ENCODE results near the gene DLL3. TPM values are rescaled to one million over a fixed set of nuclear protein-coding genes. Genes with fewer than 3 reads are reported as not detected.

Gene DLL3
- total and polyA plus RNA-seq, 4 donors, result not detected

GRCh38 chr19:39544226-39544903, 45.6 kb downstream of the DLL3 start:
- TF ChIP-seq, protein P1, sequence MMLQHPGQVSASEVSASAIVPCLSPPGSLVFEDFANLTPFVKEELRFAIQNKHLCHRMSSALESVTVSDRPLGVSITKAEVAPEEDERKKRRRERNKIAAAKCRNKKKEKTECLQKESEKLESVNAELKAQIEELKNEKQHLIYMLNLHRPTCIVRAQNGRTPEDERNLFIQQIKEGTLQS (IDR thresholded peaks at IDR 0.05), result no peak
- TF ChIP-seq HNF4G (IDR thresholded peaks at IDR 0.05) (no peak), JUND (IDR thresholded peaks at IDR 0.05) (no peak), NR2F2 (IDR thresholded peaks at IDR 0.05) (no peak), TAF1 (conservative IDR thresholded peaks at IDR 0.05) (no peak), EGR1 (IDR thresholded peaks at IDR 0.05; ENCODE audit: low read depth in 2 of 2) (no peak), FOXA2 (IDR thresholded peaks at IDR 0.05) (no peak), SP1 (IDR thresholded peaks at IDR 0.05) (no peak), RAD21 (IDR thresholded peaks at IDR 0.05) (no peak)
- TF ChIP-seq, protein P2, sequence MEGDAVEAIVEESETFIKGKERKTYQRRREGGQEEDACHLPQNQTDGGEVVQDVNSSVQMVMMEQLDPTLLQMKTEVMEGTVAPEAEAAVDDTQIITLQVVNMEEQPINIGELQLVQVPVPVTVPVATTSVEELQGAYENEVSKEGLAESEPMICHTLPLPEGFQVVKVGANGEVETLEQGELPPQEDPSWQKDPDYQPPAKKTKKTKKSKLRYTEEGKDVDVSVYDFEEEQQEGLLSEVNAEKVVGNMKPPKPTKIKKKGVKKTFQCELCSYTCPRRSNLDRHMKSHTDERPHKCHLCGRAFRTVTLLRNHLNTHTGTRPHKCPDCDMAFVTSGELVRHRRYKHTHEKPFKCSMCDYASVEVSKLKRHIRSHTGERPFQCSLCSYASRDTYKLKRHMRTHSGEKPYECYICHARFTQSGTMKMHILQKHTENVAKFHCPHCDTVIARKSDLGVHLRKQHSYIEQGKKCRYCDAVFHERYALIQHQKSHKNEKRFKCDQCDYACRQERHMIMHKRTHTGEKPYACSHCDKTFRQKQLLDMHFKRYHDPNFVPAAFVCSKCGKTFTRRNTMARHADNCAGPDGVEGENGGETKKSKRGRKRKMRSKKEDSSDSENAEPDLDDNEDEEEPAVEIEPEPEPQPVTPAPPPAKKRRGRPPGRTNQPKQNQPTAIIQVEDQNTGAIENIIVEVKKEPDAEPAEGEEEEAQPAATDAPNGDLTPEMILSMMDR (IDR thresholded peaks at IDR 0.05; ENCODE audit: low read depth, low read length, missing input control), result no peak
- TF ChIP-seq, protein P3, sequence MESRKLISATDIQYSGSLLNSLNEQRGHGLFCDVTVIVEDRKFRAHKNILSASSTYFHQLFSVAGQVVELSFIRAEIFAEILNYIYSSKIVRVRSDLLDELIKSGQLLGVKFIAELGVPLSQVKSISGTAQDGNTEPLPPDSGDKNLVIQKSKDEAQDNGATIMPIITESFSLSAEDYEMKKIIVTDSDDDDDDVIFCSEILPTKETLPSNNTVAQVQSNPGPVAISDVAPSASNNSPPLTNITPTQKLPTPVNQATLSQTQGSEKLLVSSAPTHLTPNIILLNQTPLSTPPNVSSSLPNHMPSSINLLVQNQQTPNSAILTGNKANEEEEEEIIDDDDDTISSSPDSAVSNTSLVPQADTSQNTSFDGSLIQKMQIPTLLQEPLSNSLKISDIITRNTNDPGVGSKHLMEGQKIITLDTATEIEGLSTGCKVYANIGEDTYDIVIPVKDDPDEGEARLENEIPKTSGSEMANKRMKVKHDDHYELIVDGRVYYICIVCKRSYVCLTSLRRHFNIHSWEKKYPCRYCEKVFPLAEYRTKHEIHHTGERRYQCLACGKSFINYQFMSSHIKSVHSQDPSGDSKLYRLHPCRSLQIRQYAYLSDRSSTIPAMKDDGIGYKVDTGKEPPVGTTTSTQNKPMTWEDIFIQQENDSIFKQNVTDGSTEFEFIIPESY (IDR thresholded peaks at IDR 0.05), result no peak
- H3K27me3 ChIP-seq (ENCODE audit: control insufficient read depth in 4 of 4, insufficient read depth in 4 of 4, low read length in 3 of 4), result no peaks in the 10 kb centered on the region
- no peak overlapping the region for H3K9ac ChIP-seq (ENCODE audit: low read depth in 1 of 2, low read length in 2 of 2)
- H3K36me3 ChIP-seq (ENCODE audit: control insufficient read depth in 4 of 4, insufficient read depth in 3 of 4, low read depth in 1 of 4, low read length in 3 of 4), result no peaks in the 10 kb centered on the region
- H3K4me3 ChIP-seq (ENCODE audit: low read depth in 1 of 3, low read length in 3 of 3), result no peak overlapping the region
- no peaks in the 10 kb centered on the region for H3K9me3 ChIP-seq (ENCODE audit: control insufficient read depth in 4 of 4, low read length in 3 of 4)
- peaks cover 0 to 5% (median under 1%) of the 10 kb centered on the region in 4 donors for H3K4me1 ChIP-seq (ENCODE audit: control insufficient read depth in 4 of 4, insufficient read depth in 4 of 4, low read length in 3 of 4)
- no peak overlapping the region for H3K27ac ChIP-seq (ENCODE audit: low read depth in 1 of 2, low read length in 2 of 2)
- 87% methylated on average over 7 of the region's 7 CpGs for WGBS
- no peak for DNase-seq (ENCODE audit: low spot score)

GRCh38 chr19:39544911-39545310, 46.2 kb downstream of the DLL3 start:
- Histone ChIP-seq H3K4me3 (ENCODE audit: low read depth in 1 of 3, low read length in 3 of 3) (no peak overlapping the region), H3K9me3 (ENCODE audit: control insufficient read depth in 4 of 4, low read length in 3 of 4) (no peaks in the 10 kb centered on the region), H3K27me3 (ENCODE audit: control insufficient read depth in 4 of 4, insufficient read depth in 4 of 4, low read length in 3 of 4) (no peaks in the 10 kb centered on the region), H3K27ac (ENCODE audit: low read depth in 1 of 2, low read length in 2 of 2) (no peak overlapping the region), H3K4me1 (ENCODE audit: control insufficient read depth in 4 of 4, insufficient read depth in 4 of 4, low read length in 3 of 4) (peaks cover 0 to 5% (median 0%) of the 10 kb centered on the region in 4 donors), H3K36me3 (ENCODE audit: control insufficient read depth in 4 of 4, insufficient read depth in 3 of 4, low read depth in 1 of 4, low read length in 3 of 4) (no peaks in the 10 kb centered on the region), H3K9ac (ENCODE audit: low read depth in 1 of 2, low read length in 2 of 2) (no peak overlapping the region)
- 64% methylated on average over 1 of the region's 1 CpG for WGBS
- DNase-seq (ENCODE audit: low spot score), result no peak
- no peak for TF ChIP-seq RAD21 (IDR thresholded peaks at IDR 0.05)
- TF ChIP-seq RXRA (IDR thresholded peaks at IDR 0.05), result no peak
- TF ChIP-seq, protein P2 (IDR thresholded peaks at IDR 0.05; ENCODE audit: low read depth, low read length, missing input control), result no peak
- no peak for TF ChIP-seq EGR1 (IDR thresholded peaks at IDR 0.05; ENCODE audit: low read depth in 2 of 2)
- TF ChIP-seq MAX (IDR thresholded peaks at IDR 0.05), result no peak
- no peak for TF ChIP-seq YY1 (IDR thresholded peaks at IDR 0.05)
- TF ChIP-seq, protein P3 (IDR thresholded peaks at IDR 0.05), result no peak
- TF ChIP-seq REST (IDR thresholded peaks at IDR 0.05), result no peak
- TF ChIP-seq FOXA1 (IDR thresholded peaks at IDR 0.05), result no peak
- TF ChIP-seq TAF1 (conservative IDR thresholded peaks at IDR 0.05), result no peak
- TF ChIP-seq HNF4A (conservative IDR thresholded peaks at IDR 0.05), result no peak
- TF ChIP-seq, protein P1 (IDR thresholded peaks at IDR 0.05), result no peak
- TF ChIP-seq HNF4G (IDR thresholded peaks at IDR 0.05), result no peak
- TF ChIP-seq SP1 (IDR thresholded peaks at IDR 0.05), result no peak
- no peak for TF ChIP-seq FOXA2 (IDR thresholded peaks at IDR 0.05)
- TF ChIP-seq NR2F2 (IDR thresholded peaks at IDR 0.05), result no peak
- no peak for TF ChIP-seq JUND (IDR thresholded peaks at IDR 0.05)
- TF ChIP-seq GABPA (IDR thresholded peaks at IDR 0.05 in 1 of 2, conservative IDR thresholded peaks at IDR 0.05 in 1 of 2), result no peak

Data from liver (tissue), 9 donors.